Tibial nerve (tissue), 4 donors: ENCODE results near the gene CASKIN1. TPM values are rescaled to one million over a fixed set of nuclear protein-coding genes. Genes with fewer than 3 reads are reported as not detected.

Source experiments
- DNase-seq, 2 donors: peaks; one replicate each; pipeline ENCODE4 v3.0.0-alpha.2; 2019; ENCODE audit warnings: low spot score in 2 of 2
- H3K27ac ChIP-seq, 4 donors: fragments of 200-600 bp; sonication (generic) in 3 of 4; one replicate each; pipeline ENCODE4 v1.5.1; 2017 to 2019; ENCODE audit warnings: mild to moderate bottlenecking in 1 of 4
- H3K27me3 ChIP-seq, 2 donors: fragments of 200-600 bp; sonication (generic) in 1 of 2; one replicate each; pipeline versions ENCODE4 v1.5.1 to v1.6.0; 2017 to 2019
- H3K36me3 ChIP-seq, 3 donors: fragments of 200-600 bp; sonication (generic); one replicate each; pipeline ENCODE4 v1.5.1; 2018 to 2019
- H3K4me1 ChIP-seq, 4 donors: fragments of 200-600 bp; sonication (generic) in 3 of 4; one replicate each; pipeline ENCODE4 v1.5.1; 2017 to 2019
- H3K4me3 ChIP-seq, 4 donors: fragments of 200-600 bp; sonication (generic) in 3 of 4; one replicate each; pipeline ENCODE4 v1.5.1; 2017 to 2019; ENCODE audit warnings: mild to moderate bottlenecking in 1 of 4, moderate library complexity in 1 of 4
- H3K9me3 ChIP-seq, 4 donors: fragments of 200-600 bp; sonication (generic) in 3 of 4; one replicate each; pipeline ENCODE4 v1.5.1; 2017 to 2019
- CTCF ChIP-seq, 5 experiments: fragments of 200-600 bp in 3 of 5; fragments of 450-650 bp in 2 of 5; sonication (generic) in 3 of 5; IDR thresholded peaks; one replicate each; pipeline ENCODE4 v1.5.1; 2016 to 2019; ENCODE audit warnings: antibody characterized with exemption in 5 of 5, mild to moderate bottlenecking in 3 of 5, moderate library complexity in 2 of 5
- EP300 ChIP-seq, 2 donors: sonication (generic); formaldehyde crosslinking; IDR thresholded peaks; one replicate each; pipeline ENCODE4 v1.6.1; 2017; ENCODE audit warnings: antibody characterized with exemption in 2 of 2, mild to moderate bottlenecking in 1 of 2
- POLR2A ChIP-seq, 2 donors: fragments of 450-650 bp; IDR thresholded peaks; one replicate each; pipeline ENCODE4 v1.6.1; 2017; ENCODE audit warnings: antibody characterized with exemption in 2 of 2, mild to moderate bottlenecking in 2 of 2, moderate library complexity in 2 of 2
- WGBS, 2 donors: methylation state at CpG; one replicate each; pipeline ENCODE4 v1.1.5; 2018; 5-methylcytosine and 5-hydroxymethylcytosine counted together
- total RNA-seq, 4 donors: library from RNA; depleted of rRNA; stranded (reverse); fragments of >200 nt; gene quantifications; one replicate each; pipeline ENCODE4 v1.1.0, GENCODE V29; 2016

CASKIN1 gene
- total RNA-seq, 4 donors from 2014 or later: 0.20 to 0.63 (median 0.30) TPM; not detected in 1

GRCh38 chr16:2161911-2162310, 34.5 kb downstream of the CASKIN1 start:
- H3K4me3 ChIP-seq: no peak overlapping the region
- no peak for DNase-seq
- peaks cover 0 to 23% (median 0%) of the 10 kb centered on the region in 3 donors for H3K36me3 ChIP-seq
- peaks cover 0 to 59% (median 43%) of the 10 kb centered on the region in 4 donors for H3K4me1 ChIP-seq
- WGBS, 2 donors: 95% methylated on average over 7 of the region's 10 CpGs; no CpG with 5 or more reads in 1 of the 2 donors
- H3K27me3 ChIP-seq: no peaks in the 10 kb centered on the region
- peak overlapping the region in 3 of 4 donors; percentile 73 to 96 (median 85) for H3K27ac ChIP-seq
- no peaks in the 10 kb centered on the region for H3K9me3 ChIP-seq
- TF ChIP-seq CTCF (IDR thresholded peaks at IDR 0.05) (no peak), POLR2A (IDR thresholded peaks at IDR 0.05) (no peak), EP300 (IDR thresholded peaks at IDR 0.05) (no peak)

GRCh38 chr16:2160915-2161551, 35.4 kb downstream of the CASKIN1 start:
- Histone ChIP-seq H3K4me3 (peak overlapping the region in 1 of 4 donors; percentile 9), H3K4me1 (peaks cover 0 to 68% (median 49%) of the 10 kb centered on the region in 4 donors), H3K9me3 (no peaks in the 10 kb centered on the region), H3K27me3 (no peaks in the 10 kb centered on the region), H3K36me3 (peaks cover 0 to 14% (median 0%) of the 10 kb centered on the region in 3 donors), H3K27ac (peak overlapping the region; percentile 71 to 96 (median 85))
- peak; percentile 58 to 65 for DNase-seq
- TF ChIP-seq EP300 (IDR thresholded peaks at IDR 0.05) (peak in 1 of 2 donors; percentile 53), POLR2A (IDR thresholded peaks at IDR 0.05) (no peak)
- WGBS, 2 donors: 33 to 52% methylated on average over 15 to 20 of the region's 20 CpGs

GRCh38 chr16:2159175-2159838, 37.1 kb downstream of the CASKIN1 start:
- Histone ChIP-seq H3K4me1 (peaks cover 0 to 72% (median 52%) of the 10 kb centered on the region in 4 donors), H3K27ac (peak overlapping the region; percentile 71 to 96 (median 85)), H3K36me3 (peaks cover 0 to 9% (median 0%) of the 10 kb centered on the region in 3 donors), H3K9me3 (no peaks in the 10 kb centered on the region), H3K27me3 (no peaks in the 10 kb centered on the region), H3K4me3 (peak overlapping the region; percentile 8 to 44 (median 28))
- 3 to 38% methylated on average over 12 of the region's 24 CpGs for WGBS, 2 donors
- peak in 1 of 5 experiments; percentile 9 for TF ChIP-seq CTCF (IDR thresholded peaks at IDR 0.05)
- TF ChIP-seq POLR2A (IDR thresholded peaks at IDR 0.05): peak in 1 of 2 donors; percentile 56
- TF ChIP-seq EP300 (IDR thresholded peaks at IDR 0.05): peak; percentile 64 to 75
- DNase-seq: peak; percentile 64 to 68

- no peak for DNase-seq
- Histone ChIP-seq H3K36me3 (peaks cover 0 to 3% (median 0%) of the 10 kb centered on the region in 3 donors), H3K4me3 (no peak overlapping the region), H3K27ac (peak overlapping the region; percentile 71 to 96 (median 85)), H3K9me3 (no peaks in the 10 kb centered on the region), H3K27me3 (no peaks in the 10 kb centered on the region), H3K4me1 (peaks cover 0 to 82% (median 62%) of the 10 kb centered on the region in 4 donors)
- 64 to 68% methylated on average over 14 to 15 of the region's 15 CpGs for WGBS, 2 donors
- TF ChIP-seq POLR2A (IDR thresholded peaks at IDR 0.05): no peak
- TF ChIP-seq CTCF (IDR thresholded peaks at IDR 0.05): no peak
- no peak for TF ChIP-seq EP300 (IDR thresholded peaks at IDR 0.05)
Measured at GRCh38 chr16:2158262-2158638, 38.2 kb downstream of the CASKIN1 start.

- H3K4me3 ChIP-seq: no peak overlapping the region
- DNase-seq: no peak
- 63 to 71% methylated on average over 17 to 25 of the region's 27 CpGs for WGBS, 2 donors
- H3K36me3 ChIP-seq: no peaks in the 10 kb centered on the region
- peaks cover 0 to 86% (median 67%) of the 10 kb centered on the region in 4 donors for H3K4me1 ChIP-seq
- TF ChIP-seq POLR2A (IDR thresholded peaks at IDR 0.05) (no peak), EP300 (IDR thresholded peaks at IDR 0.05) (no peak), CTCF (IDR thresholded peaks at IDR 0.05) (no peak)
- H3K9me3 ChIP-seq: no peaks in the 10 kb centered on the region
- no peaks in the 10 kb centered on the region for H3K27me3 ChIP-seq
- peak overlapping the region; percentile 71 to 96 (median 85) for H3K27ac ChIP-seq
Measured at GRCh38 chr16:2157480-2158261, 38.7 kb downstream of the CASKIN1 start.
